HepG2 (cell line): ENCODE results near the gene INHBE. TPM values are rescaled to one million over a fixed set of nuclear protein-coding genes. Genes with fewer than 3 reads are reported as not detected.

Source experiments
- BORCS8-MEF2B ChIP-seq: sonication (generic); formaldehyde crosslinking; IDR thresholded peaks from 2 replicates; pipeline ENCODE4 v1.8.0; 2022; ENCODE audit warnings: mild to moderate bottlenecking, missing genetic modification reagents
- CC2D1A ChIP-seq: sonication (generic); formaldehyde crosslinking; IDR thresholded peaks from 2 replicates; pipeline ENCODE4 v1.8.1; 2023; ENCODE audit warnings: mild to moderate bottlenecking, missing genetic modification reagents
- CREB1 ChIP-seq, 2 experiments: fragments of 450-650 bp in 1 of 2; IDR thresholded peaks; 2 replicates each; pipeline ENCODE4 v1.6.1; 2016 to 2017; ENCODE audit warnings: control low read depth in 1 of 2, mild to moderate bottlenecking in 1 of 2, missing compliant biosample characterization in 1 of 2, missing genetic modification characterization in 1 of 2
- DRAP1 ChIP-seq: IDR thresholded peaks from 2 replicates; pipeline ENCODE4 v1.6.1; 2016; ENCODE audit warnings: missing genetic modification reagents, missing compliant biosample characterization
- HIC2 ChIP-seq: sonication (generic); formaldehyde crosslinking; IDR thresholded peaks from 2 replicates; pipeline ENCODE4 v1.9.0; 2022; ENCODE audit warnings: low read depth, missing genetic modification reagents
- IKZF1 ChIP-seq: fragments of 450-650 bp; IDR thresholded peaks from 2 replicates; pipeline ENCODE4 v1.7.1; 2016
- KAT8 ChIP-seq: IDR thresholded peaks from 2 replicates; pipeline ENCODE4 v1.6.1; 2016; ENCODE audit warnings: missing genetic modification reagents, missing compliant biosample characterization
- LRRFIP1 ChIP-seq: sonication (generic); formaldehyde crosslinking; conservative IDR thresholded peaks from 2 replicates; pipeline ENCODE4 v1.4.0; 2020; ENCODE audit warnings: missing genetic modification reagents
- MIER2 ChIP-seq: IDR thresholded peaks from 2 replicates; pipeline ENCODE4 v1.6.1; 2016; ENCODE audit warnings: missing biosample characterization, missing genetic modification reagents
- PRDM4 ChIP-seq: sonication (generic); formaldehyde crosslinking; IDR thresholded peaks from 2 replicates; pipeline ENCODE4 v1.9.0; 2021; ENCODE audit warnings: missing genetic modification reagents, borderline replicate concordance
- RARG ChIP-seq: sonication (generic); formaldehyde crosslinking; IDR thresholded peaks from 2 replicates; pipeline ENCODE4 v1.4.0; 2020; ENCODE audit warnings: low read depth, mild to moderate bottlenecking, missing genetic modification reagents
- RXRB ChIP-seq: IDR thresholded peaks from 2 replicates; pipeline ENCODE4 v1.6.1; 2016; ENCODE audit warnings: borderline replicate concordance, missing genetic modification reagents, missing compliant biosample characterization
- SOX5 ChIP-seq: IDR thresholded peaks from 2 replicates; pipeline ENCODE4 v1.6.1; 2016; ENCODE audit warnings: borderline replicate concordance
- SRSF4 ChIP-seq: fragments of 200-400 bp; formaldehyde crosslinking; IDR thresholded peaks from one replicate; pipeline ENCODE4 v1.6.1; 2018; ENCODE audit warnings: mild to moderate bottlenecking, low read depth, low read length, moderate library complexity; ENCODE audit not compliant: poor library complexity, severe bottlenecking
- SRSF9 ChIP-seq: fragments of 200-400 bp; formaldehyde crosslinking; IDR thresholded peaks from 2 replicates; pipeline ENCODE4 v1.6.1; 2018; ENCODE audit warnings: borderline replicate concordance, mild to moderate bottlenecking, low read depth, low read length; ENCODE audit not compliant: insufficient read depth, poor library complexity, severe bottlenecking
- U2AF1 ChIP-seq: fragments of 200-400 bp; formaldehyde crosslinking; optimal IDR thresholded peaks from 2 replicates; pipeline ENCODE3; 2017; ENCODE audit warnings: mild to moderate bottlenecking, low read depth, low read length
- ZFY ChIP-seq: sonication (generic); formaldehyde crosslinking; IDR thresholded peaks from 2 replicates; pipeline ENCODE4 v1.4.0; 2020; ENCODE audit warnings: missing genetic modification reagents
- ZKSCAN5 ChIP-seq: sonication (generic); formaldehyde crosslinking; IDR thresholded peaks from 2 replicates; pipeline ENCODE4 v1.5.1; 2020; ENCODE audit warnings: mild to moderate bottlenecking, missing genetic modification reagents
- ZMYM2 ChIP-seq: sonication (generic); formaldehyde crosslinking; IDR thresholded peaks from 2 replicates; pipeline ENCODE4 v1.8.0; 2022; ENCODE audit warnings: mild to moderate bottlenecking, missing genetic modification reagents
- ZNF101 ChIP-seq: sonication (generic); formaldehyde crosslinking; IDR thresholded peaks from 2 replicates; pipeline ENCODE4 v1.4.0; 2020; ENCODE audit warnings: mild to moderate bottlenecking, low read depth, missing genetic modification reagents, borderline replicate concordance
- ZNF510 ChIP-seq: sonication (generic); formaldehyde crosslinking; IDR thresholded peaks from 2 replicates; pipeline ENCODE4 v1.4.0; 2020; ENCODE audit warnings: low read depth, mild to moderate bottlenecking, missing genetic modification reagents
- ZNF782 ChIP-seq: sonication (generic); formaldehyde crosslinking; IDR thresholded peaks from 2 replicates; pipeline ENCODE4 v1.4.0; 2020; ENCODE audit warnings: missing genetic modification reagents, mild to moderate bottlenecking, borderline replicate concordance
- polyA plus RNA-seq, 8 experiments: library from polyadenylated mRNA; depleted of rRNA in 3 of 8; stranded (reverse) in 7 of 8; unstranded in 1 of 8; fragments of >200 nt; fragmentation: Illumina TruSeq in 4 of 8; extraction: Trizol in 4 of 8; gene quantifications; 2 replicates each; pipeline versions ENCODE4 v1.2.1 to v1.2.3, GENCODE V29; 2011 to 2016; ENCODE audit warnings: low read depth in 4 of 8, missing spikeins in 1 of 8, mixed read lengths in 1 of 8; ENCODE audit not compliant: insufficient read depth in 1 of 8
- total RNA-seq, 5 experiments: library from RNA; depleted of rRNA; stranded (reverse); fragments of >200 nt; fragmentation: Illumina TruSeq; extraction: Trizol; gene quantifications; 2 replicates each; pipeline ENCODE4 v1.2.3, GENCODE V29; 2016; ENCODE audit warnings: low read depth in 1 of 5

Gene INHBE
- total and polyA plus RNA-seq, 2 of the 13 experiments (the other 11 are each of a cell fraction or from before 2014, with no cell fraction given) = 17.0 to 32.0 TPM

- no peak for TF ChIP-seq PRDM4 (CRISPR knock-in tag)
- TF ChIP-seq RARG (CRISPR knock-in tag) = 0 out of 2 replicates have a peak, but pooled peaks have one; percentile 86
- TF ChIP-seq HIC2 (CRISPR knock-in tag) = peak; percentile 94
- TF ChIP-seq IKZF1 = no peak
- no peak for TF ChIP-seq U2AF1
- TF ChIP-seq LRRFIP1 (CRISPR knock-in tag) = no peak
- TF ChIP-seq ZMYM2 (CRISPR knock-in tag) = peak; percentile 69; the same call in 1 of the 2 replicates
- TF ChIP-seq CC2D1A (CRISPR knock-in tag) = no peak
- peak; percentile 89 for TF ChIP-seq SOX5 (CRISPR knock-in tag)
- TF ChIP-seq BORCS8-MEF2B = peak; percentile 93
- peak; percentile 73; the same call in 1 of the 2 replicates for TF ChIP-seq ZNF101 (CRISPR knock-in tag)
- TF ChIP-seq RXRB (CRISPR knock-in tag) = peak; percentile 99
- peak; percentile 79; the same call in 1 of the 2 replicates for TF ChIP-seq MIER2
- peak; percentile 63; the same call in 1 of the 2 replicates for TF ChIP-seq ZFY (CRISPR knock-in tag)
- no peak for TF ChIP-seq SRSF9
- TF ChIP-seq KAT8 (CRISPR knock-in tag) = peak; percentile 85
- peak; percentile 96; the same call in 1 of the 2 replicates for TF ChIP-seq ZNF782 (CRISPR knock-in tag)
- TF ChIP-seq ZKSCAN5 (CRISPR knock-in tag) = no peak
- TF ChIP-seq DRAP1 (CRISPR knock-in tag) = peak; percentile 54
- TF ChIP-seq CREB1 (IDR thresholded peaks at IDR 0.05) = no peak
- peak; percentile 74 for TF ChIP-seq CREB1 (CRISPR knock-in tag; IDR thresholded peaks at IDR 0.05)
- TF ChIP-seq ZNF510 (CRISPR knock-in tag) = peak; percentile 95; the same call in 1 of the 2 replicates
- no peak for TF ChIP-seq SRSF4
Measured at GRCh38 chr12:57451233-57451778, 3.8 kb upstream of the INHBE start (continued).
